GM19328 (cell line): ENCODE measurements around the gene PPP1R37.

Source experiments
- ATAC-seq: cut with Tn5 transposase; IDR thresholded peaks from one replicate; pipeline ENCODE4 v1.9.1; 2021; ENCODE audit warnings: mild to moderate bottlenecking, moderate library complexity; ENCODE audit not compliant: unreplicated experiment

The PPP1R37 gene

GRCh38 chr19:45136507-45137178, 43.7 kb downstream of the PPP1R37 start:
- ATAC-seq, result no peak

GRCh38 chr19:45137179-45137761, 44.3 kb downstream of the PPP1R37 start:
- no peak for ATAC-seq

- no peak for ATAC-seq
These were observed 45.3 kb downstream of the PPP1R37 start for GRCh38 chr19:45138303-45138751.

- no peak for ATAC-seq
These were observed 46.5 kb downstream of the PPP1R37 start for GRCh38 chr19:45139286-45140143.

GRCh38 chr19:45140144-45140503, 47.1 kb downstream of the PPP1R37 start:
- ATAC-seq, result no peak

GRCh38 chr19:45140533-45140932, 47.6 kb downstream of the PPP1R37 start:
- ATAC-seq, result no peak

GRCh38 chr19:45141203-45141900, 48.4 kb downstream of the PPP1R37 start:
- no peak for ATAC-seq

GRCh38 chr19:45142016-45142725, 49.2 kb downstream of the PPP1R37 start:
- ATAC-seq, result no peak

- ATAC-seq, result no peak
These were observed 49.7 kb downstream of the PPP1R37 start for GRCh38 chr19:45142726-45143110.

- ATAC-seq, result no peak
These were observed 51.7 kb downstream of the PPP1R37 start for GRCh38 chr19:45144431-45145269.

GRCh38 chr19:45145270-45146189, 52.6 kb downstream of the PPP1R37 start:
- no peak for ATAC-seq

GRCh38 chr19:45146251-45146650, 53.3 kb downstream of the PPP1R37 start:
- no peak for ATAC-seq

- no peak for ATAC-seq
These were observed 53.8 kb downstream of the PPP1R37 start for GRCh38 chr19:45146741-45147205.

- ATAC-seq, result no peak
These were observed 55.1 kb downstream of the PPP1R37 start for GRCh38 chr19:45147835-45148676.

- no peak for ATAC-seq
These were observed 56.1 kb downstream of the PPP1R37 start for GRCh38 chr19:45149129-45149528.

GRCh38 chr19:45150180-45150579, 57.2 kb downstream of the PPP1R37 start:
- ATAC-seq, result no peak

GRCh38 chr19:45150751-45151281, 57.8 kb downstream of the PPP1R37 start:
- ATAC-seq, result no peak
